HuH-7.5 (cell line): Measurements from ENCODE around the gene MBD2.
"Not testable (repeated sequence)": the region's sequence is repeated elsewhere in the genome, so short reads cannot be mapped to it uniquely, and the experiment has no call there.

Experiments
- DNase-seq: peaks from one replicate; pipeline ENCODE4 v3.0.0; 2011; ENCODE audit warnings: low spot score

MBD2 gene

GRCh38 chr18:54224379-54225014 lies at the start of gene MBD2:
TSS of gene MBD2 (minus strand) at chr18:54224669. CDS start at chr18:54224559, 110 bp downstream.
- DNase-seq = peak; percentile 62

GRCh38 chr18:54269893-54270844 lies 45.7 kb upstream of the MBD2 start:
- DNase-seq = no peak

- DNase-seq = no peak
Observed at GRCh38 chr18:54268751-54269150, 44.3 kb upstream of the MBD2 start.

- no peak for DNase-seq
Observed at GRCh38 chr18:54267701-54268100, 43.2 kb upstream of the MBD2 start.

GRCh38 chr18:54263904-54264336 lies 39.5 kb upstream of the MBD2 start:
- DNase-seq = no peak

- DNase-seq = no peak
Observed at GRCh38 chr18:54261894-54262293, 37.4 kb upstream of the MBD2 start.

- DNase-seq = no peak
Observed at GRCh38 chr18:54260396-54261072, 36.1 kb upstream of the MBD2 start.

GRCh38 chr18:54257818-54258217 lies 33.3 kb upstream of the MBD2 start:
- DNase-seq = not testable (repeated sequence)

GRCh38 chr18:54257015-54257414 lies 32.5 kb upstream of the MBD2 start:
- DNase-seq = no peak

- DNase-seq = no peak
Observed at GRCh38 chr18:54255141-54255540, 30.7 kb upstream of the MBD2 start.

- DNase-seq = peak; percentile 32
Observed at GRCh38 chr18:54254265-54254758, 29.8 kb upstream of the MBD2 start.

GRCh38 chr18:54251606-54252390 lies 27.3 kb upstream of the MBD2 start:
- DNase-seq = no peak

GRCh38 chr18:54250846-54251261 lies 26.4 kb upstream of the MBD2 start:
- no peak for DNase-seq

- no peak for DNase-seq
Observed at GRCh38 chr18:54247511-54248175, 23.2 kb upstream of the MBD2 start.

- no peak for DNase-seq
Observed at GRCh38 chr18:54242327-54242726, 17.9 kb upstream of the MBD2 start.

- no peak for DNase-seq
Observed at GRCh38 chr18:54241483-54241882, 17.0 kb upstream of the MBD2 start.

- no peak for DNase-seq
Observed at GRCh38 chr18:54240629-54241107, 16.2 kb upstream of the MBD2 start.

- DNase-seq = no peak
Observed at GRCh38 chr18:54239601-54240000, 15.1 kb upstream of the MBD2 start.

- no peak for DNase-seq
Observed at GRCh38 chr18:54239091-54239490, 14.6 kb upstream of the MBD2 start.

- no peak for DNase-seq
Observed at GRCh38 chr18:54238173-54238936, 13.9 kb upstream of the MBD2 start.
